Fibroblast of lung (primary cell): ENCODE results near the gene PRCC.

Source experiments
- CTCF ChIP-seq, 2 donors: IDR thresholded peaks in 1 of 2; conservative IDR thresholded peaks in 1 of 2; 1 replicate in 1 of 2; 2 replicates in 1 of 2; pipeline ENCODE4 v1.5.1; 2011 to 2012; ENCODE audit warnings: low read length in 2 of 2, control low read depth in 1 of 2, inconsistent platforms in 1 of 2, low read depth in 1 of 2, mild to moderate bottlenecking in 1 of 2
- EZH2 ChIP-seq: IDR thresholded peaks from 2 replicates; pipeline ENCODE4 v1.5.1; 2012; ENCODE audit warnings: low read length, control low read depth, mild to moderate bottlenecking; ENCODE audit errors: missing control alignments

- TF ChIP-seq CTCF (conservative IDR thresholded peaks at IDR 0.05 in 1 of 2, IDR thresholded peaks at IDR 0.05 in 1 of 2; ENCODE audit: low read depth in 1 of 2, low read length in 2 of 2) (no peak), EZH2 (no peak)
These were observed 15.9 kb upstream of the PRCC start, which contains the start of gene HDGF for GRCh38 chr1:156751451-156751756.
